H1 (cell line): ENCODE data around the gene RPL18. TPM values are rescaled to one million over a fixed set of nuclear protein-coding genes. Genes with fewer than 3 reads are reported as not detected.

Experiments
- CTCF ChIA-PET: fragments of 300-600 bp; sonication (Branson Sonifier 250); formaldehyde crosslinking; loops from one replicate; lab custom pipeline; 2021; ENCODE audit not compliant: partially characterized antibody; lab: Charles Lee
- POLR2A ChIA-PET: fragments of 300-600 bp; sonication (Branson Sonifier 250); formaldehyde crosslinking; loops from one replicate; lab custom pipeline; 2021; ENCODE audit warnings: inconsistent platforms; ENCODE audit not compliant: partially characterized antibody; lab: Charles Lee
- DNase-seq, 2 experiments: peaks; one replicate each; pipeline versions ENCODE4 v3.0.0 to v3.0.0-alpha.2; 2010 to 2022; ENCODE audit warnings: low spot score in 2 of 2, low read depth in 1 of 2, mixed read lengths in 1 of 2
- FAIRE-seq: peaks from 2 replicates; lab custom pipeline; 2011; peaks lifted over from hg19 to GRCh38; lab: Jason Lieb, UNC
- H2AFZ ChIP-seq: 2 replicates; pipeline ENCODE4 v1.8.1; 2012; ENCODE audit warnings: low read length, inconsistent platforms
- H2AK5ac ChIP-seq: 2 replicates; pipeline ENCODE4 v1.6.1; 2013; ENCODE audit warnings: low read depth, low read length
- H2BK120ac ChIP-seq: replicated peaks from 2 replicates; pipeline ENCODE3; 2013; ENCODE audit warnings: low read depth, low read length, inconsistent platforms
- H2BK12ac ChIP-seq: 2 replicates; pipeline ENCODE4 v1.6.1; 2013; ENCODE audit warnings: low read depth, low read length
- H2BK15ac ChIP-seq: 2 replicates; pipeline ENCODE4 v1.6.1; 2013; ENCODE audit warnings: low read length
- H2BK20ac ChIP-seq: 2 replicates; pipeline ENCODE4 v1.6.1; 2013; ENCODE audit warnings: low read length
- H2BK5ac ChIP-seq: 2 replicates; pipeline ENCODE4 v1.6.1; 2013; ENCODE audit warnings: low read depth, low read length
- H3K14ac ChIP-seq: 2 replicates; pipeline ENCODE4 v1.6.1; 2013; ENCODE audit warnings: inconsistent platforms; ENCODE audit not compliant: insufficient read length
- H3K18ac ChIP-seq: 2 replicates; pipeline ENCODE4 v1.6.1; 2013; ENCODE audit warnings: low read length; ENCODE audit errors: extremely low read depth
- H3K23ac ChIP-seq: 2 replicates; pipeline ENCODE4 v1.6.1; 2013; ENCODE audit warnings: inconsistent platforms; ENCODE audit not compliant: insufficient read length
- H3K23me2 ChIP-seq: 2 replicates; pipeline ENCODE4 v1.6.1; 2013; ENCODE audit warnings: low read depth, low read length
- H3K27ac ChIP-seq: 2 replicates; pipeline ENCODE4 v1.6.1; 2011; ENCODE audit warnings: low read depth, low read length, inconsistent platforms
- H3K27me3 ChIP-seq, 4 experiments: replicated peaks in 1 of 4; 1 replicate in 1 of 4; 2 replicates in 3 of 4; pipeline versions ENCODE4 v1.6.1 to v1.8.1; 2011 to 2013; ENCODE audit warnings: low read length in 3 of 4, mild to moderate bottlenecking in 3 of 4, inconsistent platforms in 2 of 4, mixed read lengths in 2 of 4, moderate library complexity in 1 of 4; ENCODE audit not compliant: control insufficient read depth in 3 of 4, insufficient read depth in 3 of 4; ENCODE audit errors: extremely low read depth in 1 of 4
- H3K36me3 ChIP-seq, 4 experiments: 2 replicates each; pipeline versions ENCODE4 v1.6.1 to v1.8.1; 2011 to 2013; ENCODE audit warnings: mild to moderate bottlenecking in 4 of 4, low read length in 3 of 4, moderate library complexity in 2 of 4, control low read depth in 1 of 4, inconsistent platforms in 1 of 4; ENCODE audit not compliant: insufficient read depth in 4 of 4, control insufficient read depth in 2 of 4
- H3K4ac ChIP-seq: replicated peaks from 2 replicates; pipeline ENCODE3; 2013; ENCODE audit warnings: low read length, low read depth, mixed read lengths, inconsistent platforms; ENCODE audit not compliant: insufficient read length
- H3K4me1 ChIP-seq, 4 experiments: replicated peaks in 1 of 4; 1 replicate in 1 of 4; 2 replicates in 3 of 4; pipeline versions ENCODE4 v1.6.1 to v1.8.1; 2011 to 2013; ENCODE audit warnings: low read length in 3 of 4, inconsistent platforms in 2 of 4, mixed read lengths in 1 of 4; ENCODE audit not compliant: insufficient read depth in 4 of 4, control insufficient read depth in 3 of 4
- H3K4me2 ChIP-seq, 2 experiments: 2 replicates each; pipeline versions ENCODE4 v1.6.1 to v1.8.1; 2011 to 2013; ENCODE audit warnings: low read depth in 2 of 2, low read length in 2 of 2, control low read depth in 1 of 2, inconsistent platforms in 1 of 2, mild to moderate bottlenecking in 1 of 2; ENCODE audit not compliant: insufficient read depth in 1 of 2
- H3K4me3 ChIP-seq, 4 experiments: fragments of 200-600, 300-600 bp in 1 of 4; sonication (generic), shearing (Covaris generic), sonication (Bioruptor Twin) in 1 of 4; 2 replicates each; pipeline versions ENCODE4 v1.5.1 to v1.8.1; 2011 to 2016; ENCODE audit warnings: low read length in 4 of 4, low read depth in 3 of 4, control low read depth in 2 of 4, inconsistent platforms in 2 of 4, mild to moderate bottlenecking in 2 of 4, mixed read lengths in 1 of 4, moderate library complexity in 1 of 4; ENCODE audit not compliant: insufficient read depth in 2 of 4; ENCODE audit errors: extremely low read depth in 1 of 4
- H3K56ac ChIP-seq: replicated peaks from 2 replicates; pipeline ENCODE3; 2013; ENCODE audit warnings: low read depth, mild to moderate bottlenecking, mixed read lengths, low read length, inconsistent platforms; ENCODE audit not compliant: insufficient read length
- H3K79me1 ChIP-seq: 2 replicates; pipeline ENCODE4 v1.6.1; 2013; ENCODE audit warnings: low read depth, low read length, control low read depth
- H3K79me2 ChIP-seq, 2 experiments: 2 replicates each; pipeline versions ENCODE4 v1.6.1 to v1.8.1; 2012 to 2013; ENCODE audit warnings: low read length in 2 of 2, mild to moderate bottlenecking in 2 of 2, inconsistent platforms in 1 of 2; ENCODE audit not compliant: insufficient read depth in 2 of 2, control insufficient read depth in 1 of 2
- H3K9ac ChIP-seq, 4 experiments: replicated peaks in 1 of 4; 1 replicate in 1 of 4; 2 replicates in 3 of 4; pipeline versions ENCODE4 v1.6.1 to v1.8.1; 2011 to 2013; ENCODE audit warnings: low read depth in 3 of 4, low read length in 3 of 4, control low read depth in 2 of 4, mild to moderate bottlenecking in 2 of 4, moderate library complexity in 2 of 4, inconsistent platforms in 1 of 4; ENCODE audit errors: extremely low read depth in 1 of 4
- H3K9me3 ChIP-seq, 2 experiments: 2 replicates each; pipeline versions ENCODE4 v1.6.1 to v1.8.1; 2012 to 2013; ENCODE audit warnings: mild to moderate bottlenecking in 2 of 2, moderate library complexity in 2 of 2, control low read depth in 1 of 2, inconsistent platforms in 1 of 2, low read depth in 1 of 2, low read length in 1 of 2, mixed read lengths in 1 of 2; ENCODE audit not compliant: insufficient read depth in 2 of 2
- H4K20me1 ChIP-seq, 2 experiments: replicated peaks in 1 of 2; 2 replicates each; pipeline versions ENCODE3 to v1.8.1; 2011 to 2013; ENCODE audit warnings: inconsistent platforms in 2 of 2, low read length in 2 of 2, mild to moderate bottlenecking in 1 of 2; ENCODE audit not compliant: insufficient read depth in 2 of 2, control insufficient read depth in 1 of 2
- H4K5ac ChIP-seq: 2 replicates; pipeline ENCODE4 v1.6.1; 2013; ENCODE audit warnings: low read length, low read depth, mixed read lengths, inconsistent platforms; ENCODE audit not compliant: insufficient read length
- H4K8ac ChIP-seq: 2 replicates; pipeline ENCODE4 v1.8.0; 2013; ENCODE audit warnings: mild to moderate bottlenecking, moderate library complexity, low read length, inconsistent platforms; ENCODE audit not compliant: insufficient read depth; ENCODE audit errors: extremely low read depth
- H4K91ac ChIP-seq: replicated peaks from 2 replicates; pipeline ENCODE3; 2013; ENCODE audit warnings: low read length, mixed read lengths, inconsistent platforms; ENCODE audit not compliant: insufficient read length
- BCL11A ChIP-seq, 2 experiments: IDR thresholded peaks; one replicate each; pipeline ENCODE4 v1.6.1; 2011; ENCODE audit warnings: low read depth in 2 of 2, low read length in 2 of 2, mild to moderate bottlenecking in 2 of 2
- CTBP2 ChIP-seq: IDR thresholded peaks from 2 replicates; pipeline ENCODE4 v1.7.0; 2011; ENCODE audit warnings: borderline replicate concordance, mild to moderate bottlenecking, moderate library complexity, mixed read lengths, low read length; ENCODE audit not compliant: insufficient read depth, insufficient read length
- WGBS, 2 experiments: shearing (Covaris generic) in 1 of 2; methylation state at CpG; one replicate each; pipeline versions ENCODE4 v1.1.6 to v1.1.7; 2013 to 2015; ENCODE audit warnings: low lambda C conversion rate in 2 of 2, mixed read lengths in 2 of 2, inconsistent platforms in 1 of 2, low coverage in 1 of 2, missing lambda C conversion rate in 1 of 2; ENCODE audit not compliant: insufficient replicate concordance in 2 of 2, insufficient coverage in 1 of 2, insufficient read length in 1 of 2; ENCODE audit errors: extremely low coverage in 1 of 2, missing lambda C conversion rate in 1 of 2; 5-methylcytosine and 5-hydroxymethylcytosine counted together
- polyA plus RNA-seq, 7 experiments: library from polyadenylated mRNA; depleted of rRNA in 3 of 7; stranded (reverse) in 5 of 7; unstranded in 2 of 7; fragments of >200 nt in 5 of 7; fragments of 200-250 nt in 2 of 7; gene quantifications; 1 replicate in 5 of 7; 2 replicates in 1 of 7; 4 replicates in 1 of 7; pipeline versions ENCODE4 v1.2.1 to v1.2.3, GENCODE V29; 2011 to 2013; ENCODE audit warnings: missing spikeins in 2 of 7, mixed read lengths in 2 of 7
- total RNA-seq: library from RNA; stranded (reverse); fragmentation: NEBNext Ultra II Directional; extraction: Animal tissue kit (Norgen Biotek cat#: 25700); gene quantifications from 2 replicates; pipeline ENCODE4 v1.2.1, GENCODE V29; 2021

The RPL18 gene
- total and polyA plus RNA-seq, 2 of the 8 experiments (the other 6 are each of a cell fraction or from before 2014, with no cell fraction given): 1,669 to 2,789 TPM

GRCh38 chr19:48578891-48579290, 40.1 kb downstream of the RPL18 start:
- 0 out of 7 replicates have a peak, but pooled peaks cover 0 to under 1% (median 0%) of the 10 kb centered on the region in 4 experiments for H3K4me1 ChIP-seq
- DNase-seq (no peak), FAIRE-seq (no peak)
- no peak overlapping the region for H2BK15ac ChIP-seq
- H2AK5ac ChIP-seq: no peak overlapping the region
- H2BK5ac ChIP-seq: no peak overlapping the region
- ChIA-PET POLR2A (interaction anchor here (1.2 kb wide), 1 partner anchor 17 kb away, joined by 4 read pairs; no protein-coding TSS in a partner anchor), CTCF (interaction anchor here (1.0 to 16.8 kb wide), 4 partner anchors 10 to 72 kb away, joined by 3 to 353 read pairs (median 10); no protein-coding TSS in a partner anchor)
- TF ChIP-seq CTBP2 (no peak), BCL11A (IDR thresholded peaks at IDR 0.05; ENCODE audit: low read depth in 2 of 2, low read length in 2 of 2) (no peak)
- no peaks in the 10 kb centered on the region for H3K9me3 ChIP-seq
- no peak overlapping the region for H2BK20ac ChIP-seq
- no peak overlapping the region for H3K4me3 ChIP-seq
- H2BK120ac ChIP-seq: no peak overlapping the region
- no peaks in the 10 kb centered on the region for H4K20me1 ChIP-seq
- H3K4me2 ChIP-seq: no peak overlapping the region
- no peak overlapping the region for H3K4ac ChIP-seq
- H3K18ac ChIP-seq: no peak overlapping the region
- H3K9ac ChIP-seq: no peak overlapping the region
- no peaks in the 10 kb centered on the region for H3K23me2 ChIP-seq
- 86% methylated on average over 3 of the region's 3 CpGs; no CpG with 5 or more reads in 1 of the 2 experiments for WGBS, 2 experiments
- no peak overlapping the region for H3K56ac ChIP-seq
- no peak overlapping the region for H2AFZ ChIP-seq
- no peak overlapping the region for H3K23ac ChIP-seq
- no peaks in the 10 kb centered on the region for H3K79me2 ChIP-seq
- no peak overlapping the region for H3K14ac ChIP-seq
- H4K91ac ChIP-seq: no peak overlapping the region
- no peak overlapping the region for H2BK12ac ChIP-seq
- no peak overlapping the region for H4K5ac ChIP-seq
- H3K27me3 ChIP-seq: no peaks in the 10 kb centered on the region; a peak in 1 of 7 replicates
- H3K36me3 ChIP-seq: no peaks in the 10 kb centered on the region
- no peaks in the 10 kb centered on the region for H3K79me1 ChIP-seq
- no peak overlapping the region for H4K8ac ChIP-seq
- no peak overlapping the region for H3K27ac ChIP-seq
